ENCODE data around the gene FHL2. TPM values are rescaled to one million over a fixed set of nuclear protein-coding genes. Genes with fewer than 3 reads are reported as not detected.

Gene FHL2
- total RNA-seq, 2 donors from 2014 or later: 11.1 to 11.4 TPM

- peak; percentile 77 for DNase-seq
- no peak overlapping the region for H3K4me3 Mint-ChIP-seq
Observed at GRCh38 chr2:105403783-105404698, 5.2 kb upstream of the FHL2 start.

GRCh38 chr2:105403241-105403782 is 4.5 kb upstream of the FHL2 start:
- no peak overlapping the region for H3K27ac ChIP-seq (ENCODE audit: low read depth, low read length)
- no peak for DNase-seq
- H3K27me3 ChIP-seq (ENCODE audit: control insufficient read depth, insufficient read depth, low read length, poor library complexity, severe bottlenecking): peaks cover 13% of the 10 kb centered on the region
- no peak for TF ChIP-seq CTCF (conservative IDR thresholded peaks at IDR 0.05)
- H3K9me3 ChIP-seq (ENCODE audit: control insufficient read depth, low read length): no peaks in the 10 kb centered on the region
- Mint-ChIP-seq H3K9me3 (peaks cover 3% of the 10 kb centered on the region), H3K27me3 (ENCODE audit: insufficient read depth) (peaks cover 16% of the 10 kb centered on the region), H3K4me3 (no peak overlapping the region), H3K27ac (no peak overlapping the region), H3K36me3 (ENCODE audit: low read depth) (no peaks in the 10 kb centered on the region), H3K4me1 (peaks cover 9% of the 10 kb centered on the region)
- WGBS, 2 experiments (ENCODE audit: insufficient coverage in 1 of 2, insufficient read length in 1 of 2): 70 to 97% methylated on average over 4 to 8 of the region's 8 CpGs
- no peaks in the 10 kb centered on the region for H3K4me1 ChIP-seq (ENCODE audit: control insufficient read depth, insufficient read depth, low read length)
- H3K9ac ChIP-seq (ENCODE audit: extremely low read depth, low read length, poor library complexity, severe bottlenecking): no peak overlapping the region
- H3K4me3 ChIP-seq (ENCODE audit: low read length): no peak overlapping the region
- no peaks in the 10 kb centered on the region for H3K36me3 ChIP-seq (ENCODE audit: control insufficient read depth, insufficient read depth, low read length)

More at GRCh38 chr2:105403783-105404698, 5.2 kb upstream of the FHL2 start:
- H3K9me3 Mint-ChIP-seq: peaks cover 3% of the 10 kb centered on the region
- H3K36me3 ChIP-seq (ENCODE audit: control insufficient read depth, insufficient read depth, low read length): no peaks in the 10 kb centered on the region
- 77 to 88% methylated on average over 10 to 14 of the region's 14 CpGs for WGBS, 2 experiments (ENCODE audit: insufficient coverage in 1 of 2, insufficient read length in 1 of 2)
- no peak overlapping the region for H3K9ac ChIP-seq (ENCODE audit: extremely low read depth, low read length, poor library complexity, severe bottlenecking)
- no peaks in the 10 kb centered on the region for H3K36me3 Mint-ChIP-seq (ENCODE audit: low read depth)
- H3K4me3 ChIP-seq (ENCODE audit: low read length): no peak overlapping the region
- no peak overlapping the region for H3K27ac Mint-ChIP-seq
- no peaks in the 10 kb centered on the region for H3K9me3 ChIP-seq (ENCODE audit: control insufficient read depth, low read length)
- no peaks in the 10 kb centered on the region for H3K4me1 ChIP-seq (ENCODE audit: control insufficient read depth, insufficient read depth, low read length)
- peaks cover 16% of the 10 kb centered on the region for H3K27me3 Mint-ChIP-seq (ENCODE audit: insufficient read depth)
- peaks cover 9% of the 10 kb centered on the region for H3K4me1 Mint-ChIP-seq
- H3K27ac ChIP-seq (ENCODE audit: low read depth, low read length): no peak overlapping the region
- peak; percentile 64 for TF ChIP-seq CTCF (conservative IDR thresholded peaks at IDR 0.05)
- peaks cover 13% of the 10 kb centered on the region for H3K27me3 ChIP-seq (ENCODE audit: control insufficient read depth, insufficient read depth, low read length, poor library complexity, severe bottlenecking)

- Histone ChIP-seq H3K27ac (ENCODE audit: low read depth, low read length) (no peak overlapping the region), H3K4me1 (ENCODE audit: control insufficient read depth, insufficient read depth, low read length) (no peaks in the 10 kb centered on the region), H3K9ac (ENCODE audit: extremely low read depth, low read length, poor library complexity, severe bottlenecking) (no peak overlapping the region), H3K9me3 (ENCODE audit: control insufficient read depth, low read length) (no peaks in the 10 kb centered on the region), H3K4me3 (ENCODE audit: low read length) (no peak overlapping the region), H3K36me3 (ENCODE audit: control insufficient read depth, insufficient read depth, low read length) (no peaks in the 10 kb centered on the region), H3K27me3 (ENCODE audit: control insufficient read depth, insufficient read depth, low read length, poor library complexity, severe bottlenecking) (peaks cover 13% of the 10 kb centered on the region)
- Mint-ChIP-seq H3K27ac (no peak overlapping the region), H3K9me3 (peaks cover 3% of the 10 kb centered on the region), H3K36me3 (ENCODE audit: low read depth) (no peaks in the 10 kb centered on the region), H3K27me3 (ENCODE audit: insufficient read depth) (peaks cover 19% of the 10 kb centered on the region), H3K4me3 (no peak overlapping the region), H3K4me1 (peaks cover 9% of the 10 kb centered on the region)
- WGBS, 2 experiments (ENCODE audit: insufficient coverage in 1 of 2, insufficient read length in 1 of 2): 100% methylated on average over 1 of the region's 2 CpGs
- no peak for DNase-seq
- no peak for TF ChIP-seq CTCF (conservative IDR thresholded peaks at IDR 0.05)
Observed at GRCh38 chr2:105402809-105403208, 4.0 kb upstream of the FHL2 start.
